Stomach (tissue), 9 donors: ENCODE results near the gene CLSTN1. TPM values are rescaled to one million over a fixed set of nuclear protein-coding genes. Genes with fewer than 3 reads are reported as not detected.
"Not testable (repeated sequence)": the region's sequence is repeated elsewhere in the genome, so short reads cannot be mapped to it uniquely, and the experiment has no call there.

Experiments
- DNase-seq, 2 donors: peaks; one replicate each; pipeline versions ENCODE4 v3.0.0 to v3.0.0-alpha.2; 2013 to 2019
- H3K27ac ChIP-seq, 5 donors: fragments of 200-600 bp in 4 of 5; sonication (generic) in 4 of 5; one replicate each; pipeline ENCODE4 v1.5.1; 2013 to 2019; ENCODE audit warnings: mild to moderate bottlenecking in 1 of 5, moderate library complexity in 1 of 5
- H3K27me3 ChIP-seq, 3 donors: fragments of 200-600 bp; sonication (generic); one replicate each; pipeline ENCODE4 v1.5.1; 2017 to 2019; ENCODE audit warnings: mixed run types in 1 of 3
- H3K36me3 ChIP-seq, 4 donors: fragments of 200-600 bp; sonication (generic); 1 replicate in 3 of 4; 2 replicates in 1 of 4; pipeline ENCODE4 v1.5.1; 2016 to 2019
- H3K4me1 ChIP-seq, 4 donors: fragments of 200-600 bp; sonication (generic); one replicate each; pipeline ENCODE4 v1.5.1; 2016 to 2019
- H3K4me3 ChIP-seq, 4 donors: fragments of 200-600 bp; sonication (generic) in 3 of 4; one replicate each; pipeline ENCODE4 v1.5.1; 2016 to 2019; ENCODE audit warnings: mild to moderate bottlenecking in 1 of 4
- H3K9me3 ChIP-seq, 4 donors: fragments of 200-600 bp; sonication (generic); one replicate each; pipeline ENCODE4 v1.5.1; 2016 to 2019
- CTCF ChIP-seq, 7 experiments: fragments of 450-650 bp in 4 of 7; fragments of 200-600 bp in 3 of 7; sonication (generic) in 3 of 7; IDR thresholded peaks; one replicate each; pipeline ENCODE4 v1.5.1; 2016 to 2019; ENCODE audit warnings: antibody characterized with exemption in 7 of 7, control low read depth in 2 of 7, mild to moderate bottlenecking in 1 of 7
- EP300 ChIP-seq: sonication (generic); formaldehyde crosslinking; IDR thresholded peaks from one replicate; pipeline ENCODE4 v1.6.1; 2017; ENCODE audit warnings: antibody characterized with exemption
- POLR2A ChIP-seq, 4 donors: fragments of 450-650 bp; IDR thresholded peaks; one replicate each; pipeline ENCODE4 v1.6.1; 2016; ENCODE audit warnings: antibody characterized with exemption in 4 of 4, control low read depth in 2 of 4, mild to moderate bottlenecking in 1 of 4, moderate library complexity in 1 of 4
- POLR2AphosphoS5 ChIP-seq, 3 donors: sonication (generic); formaldehyde crosslinking; IDR thresholded peaks; one replicate each; pipeline ENCODE4 v1.6.1; 2016; ENCODE audit warnings: antibody characterized with exemption in 3 of 3
- WGBS, 5 donors: extraction: QIAGEN DNeasy Blood & Tissue Kit in 3 of 5; methylation state at CpG; one replicate each; pipeline versions ENCODE4 v1.1.5 to v1.1.7; 2013 to 2018; 5-methylcytosine and 5-hydroxymethylcytosine counted together
- intact Hi-C: fragments of 100-400 bp; cut with DNase I; formaldehyde crosslinking; loops from one replicate; pipeline ENCODE4 v1.15.1; 2023; ENCODE audit warnings: low total_unique reads
- polyA plus RNA-seq, 3 donors: library from polyadenylated mRNA; stranded (reverse); fragments of 200-250 nt; gene quantifications; one replicate each; pipeline ENCODE4 v1.2.3, GENCODE V29; 2013
- total RNA-seq, 5 donors: library from RNA; depleted of rRNA; stranded (reverse); fragments of >200 nt; gene quantifications; one replicate each; pipeline versions ENCODE4 v1.1.0 to v1.2.3, GENCODE V29; 2014 to 2016
- donor health status: healthy with polysubstance abuse.
- donor health status: Bipolar disorder and iron deficiency.
- donor health status: healthy.

CLSTN1 gene
- total and polyA plus RNA-seq, 8 donors: 10.5 to 156 (median 30.9) TPM

GRCh38 chr1:9766759-9767442 is 56.9 kb downstream of the CLSTN1 start:
- Histone ChIP-seq H3K27me3 (no peaks in the 10 kb centered on the region), H3K4me1 (peaks cover 0 to 22% (median 9%) of the 10 kb centered on the region in 4 donors), H3K27ac (no peak overlapping the region), H3K36me3 (peaks cover 0 to 16% (median 11%) of the 10 kb centered on the region in 4 donors), H3K9me3 (no peaks in the 10 kb centered on the region), H3K4me3 (no peak overlapping the region)
- DNase-seq: no peak
- whole genome bisulfite sequencing, 5 donors: 91 to 95% (median 94%) methylated on average over 15 of the region's 15 CpGs
- TF ChIP-seq POLR2AphosphoS5 (IDR thresholded peaks at IDR 0.05): peak in 1 of 3 donors; percentile 22
- TF ChIP-seq EP300: no peak
- TF ChIP-seq CTCF (IDR thresholded peaks at IDR 0.05): no peak
- no peak for TF ChIP-seq POLR2A (IDR thresholded peaks at IDR 0.05)
- intact Hi-C loops: no loop called here

GRCh38 chr1:9764550-9764949 is 59.2 kb downstream of the CLSTN1 start:
- no peaks in the 10 kb centered on the region for H3K27me3 ChIP-seq
- 63 to 83% (median 77%) methylated on average over 3 of the region's 3 CpGs for WGBS, 5 donors
- no peak overlapping the region for H3K27ac ChIP-seq
- H3K9me3 ChIP-seq: no peaks in the 10 kb centered on the region
- H3K36me3 ChIP-seq: peaks cover 0 to 12% (median 2%) of the 10 kb centered on the region in 4 donors
- H3K4me3 ChIP-seq: no peak overlapping the region
- TF ChIP-seq CTCF (IDR thresholded peaks at IDR 0.05): no peak
- no peak for TF ChIP-seq EP300
- TF ChIP-seq POLR2A (IDR thresholded peaks at IDR 0.05): no peak
- no peak for TF ChIP-seq POLR2AphosphoS5 (IDR thresholded peaks at IDR 0.05)
- H3K4me1 ChIP-seq: peaks cover 0 to 21% (median 10%) of the 10 kb centered on the region in 4 donors
- intact Hi-C loops: no loop called here
- no peak for DNase-seq

- TF ChIP-seq POLR2AphosphoS5 (IDR thresholded peaks at IDR 0.05) (no peak), POLR2A (IDR thresholded peaks at IDR 0.05) (no peak), EP300 (no peak), CTCF (IDR thresholded peaks at IDR 0.05) (no peak)
- no peaks in the 10 kb centered on the region for H3K9me3 ChIP-seq
- H3K4me3 ChIP-seq: no peak overlapping the region
- 67 to 91% (median 80%) methylated on average over 2 of the region's 2 CpGs for WGBS, 5 donors
- no peak overlapping the region for H3K27ac ChIP-seq
- intact Hi-C loops: no loop called here
- H3K27me3 ChIP-seq: no peaks in the 10 kb centered on the region
- H3K36me3 ChIP-seq: peaks cover 0 to 12% (median 0%) of the 10 kb centered on the region in 4 donors
- H3K4me1 ChIP-seq: peaks cover 0 to 20% (median 8%) of the 10 kb centered on the region in 4 donors
- no peak for DNase-seq
These were observed 59.9 kb downstream of the CLSTN1 start for GRCh38 chr1:9763914-9764313.

GRCh38 chr1:9762446-9762845 is 61.3 kb downstream of the CLSTN1 start:
- Histone ChIP-seq H3K36me3 (peaks cover 0 to 12% (median 0%) of the 10 kb centered on the region in 4 donors), H3K4me1 (peaks cover 0 to 21% (median 8%) of the 10 kb centered on the region in 4 donors)
- intact Hi-C loops, DNase-seq, H3K27me3 ChIP-seq, H3K27ac ChIP-seq, H3K9me3 ChIP-seq, H3K4me3 ChIP-seq: not testable (repeated sequence)
- WGBS, 5 donors: 94 to 98% (median 97%) methylated on average over 24 to 25 of the region's 25 CpGs

- WGBS, 5 donors: 92 to 98% (median 95%) methylated on average over 9 of the region's 9 CpGs
- Histone ChIP-seq H3K9me3 (no peaks in the 10 kb centered on the region), H3K4me1 (peaks cover 0 to 17% (median 8%) of the 10 kb centered on the region in 4 donors), H3K27me3 (no peaks in the 10 kb centered on the region), H3K36me3 (peaks cover 0 to 12% (median 0%) of the 10 kb centered on the region in 4 donors), H3K27ac (no peak overlapping the region), H3K4me3 (no peak overlapping the region)
- no peak for DNase-seq
- no peak for TF ChIP-seq POLR2A (IDR thresholded peaks at IDR 0.05)
- no peak for TF ChIP-seq EP300
- TF ChIP-seq POLR2AphosphoS5 (IDR thresholded peaks at IDR 0.05): no peak
- TF ChIP-seq CTCF (IDR thresholded peaks at IDR 0.05): no peak
- intact Hi-C loops: no loop called here
These were observed 61.9 kb downstream of the CLSTN1 start for GRCh38 chr1:9761855-9762254.
